GM12801 (cell line): ENCODE data around the gene MGAT4A.

Experiments
- TF ChIP-seq, protein P1 (sequence below): IDR thresholded peaks from one replicate; pipeline ENCODE4 v1.5.1; 2011; ENCODE audit warnings: control low read depth; ENCODE audit not compliant: insufficient read length; ENCODE audit errors: extremely low read depth

The MGAT4A gene

DNA sequence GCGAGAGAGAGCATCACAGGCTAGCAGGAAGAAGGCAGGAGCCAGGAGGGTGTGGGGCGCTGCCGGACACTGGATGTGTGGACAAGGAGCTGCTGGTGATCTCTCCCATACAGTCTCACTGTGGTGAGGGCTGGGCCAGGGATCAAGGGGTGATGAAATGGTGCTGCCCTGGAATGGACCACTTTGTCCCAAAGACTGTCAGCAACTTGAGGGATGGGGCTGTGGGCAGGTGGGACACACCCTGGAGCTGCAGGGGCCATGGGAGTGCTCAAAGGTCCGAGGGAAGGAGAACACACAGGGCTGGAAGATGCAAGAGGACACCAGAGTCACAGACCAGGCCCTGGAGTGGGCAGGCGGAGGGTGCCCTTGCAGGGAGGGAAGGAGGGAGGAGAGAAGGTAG is 160.6 kb downstream of the MGAT4A start:
- TF ChIP-seq, protein P1, sequence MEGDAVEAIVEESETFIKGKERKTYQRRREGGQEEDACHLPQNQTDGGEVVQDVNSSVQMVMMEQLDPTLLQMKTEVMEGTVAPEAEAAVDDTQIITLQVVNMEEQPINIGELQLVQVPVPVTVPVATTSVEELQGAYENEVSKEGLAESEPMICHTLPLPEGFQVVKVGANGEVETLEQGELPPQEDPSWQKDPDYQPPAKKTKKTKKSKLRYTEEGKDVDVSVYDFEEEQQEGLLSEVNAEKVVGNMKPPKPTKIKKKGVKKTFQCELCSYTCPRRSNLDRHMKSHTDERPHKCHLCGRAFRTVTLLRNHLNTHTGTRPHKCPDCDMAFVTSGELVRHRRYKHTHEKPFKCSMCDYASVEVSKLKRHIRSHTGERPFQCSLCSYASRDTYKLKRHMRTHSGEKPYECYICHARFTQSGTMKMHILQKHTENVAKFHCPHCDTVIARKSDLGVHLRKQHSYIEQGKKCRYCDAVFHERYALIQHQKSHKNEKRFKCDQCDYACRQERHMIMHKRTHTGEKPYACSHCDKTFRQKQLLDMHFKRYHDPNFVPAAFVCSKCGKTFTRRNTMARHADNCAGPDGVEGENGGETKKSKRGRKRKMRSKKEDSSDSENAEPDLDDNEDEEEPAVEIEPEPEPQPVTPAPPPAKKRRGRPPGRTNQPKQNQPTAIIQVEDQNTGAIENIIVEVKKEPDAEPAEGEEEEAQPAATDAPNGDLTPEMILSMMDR: no peak

- TF ChIP-seq, protein P1: no peak
Observed at GRCh38 chr2:98569915-98570314, 161.0 kb downstream of the MGAT4A start.

- TF ChIP-seq, protein P1: no peak
Observed at GRCh38 chr2:98569197-98569793, 161.6 kb downstream of the MGAT4A start.
